OCI-LY1 (cell line): ENCODE data around the gene PTPN18.

Source experiments
- H2AFZ ChIP-seq: fragments of 200-600 bp; sonication (generic), shearing (Covaris generic); 2 replicates; pipeline ENCODE4 v1.6.0; 2014; ENCODE audit warnings: antibody characterized with exemption, mild to moderate bottlenecking, low read length
- H3F3A ChIP-seq: fragments of 200-600 bp; sonication (generic), shearing (Covaris generic); 2 replicates; pipeline ENCODE4 v1.6.0; 2014; ENCODE audit warnings: mild to moderate bottlenecking, antibody characterized with exemption, low read length, moderate library complexity; ENCODE audit not compliant: insufficient read depth
- H3K27ac ChIP-seq: fragments of 200-600 bp; sonication (generic); 2 replicates; pipeline ENCODE4 v1.5.1; 2014; ENCODE audit warnings: low read length, mixed run types, mild to moderate bottlenecking, low read depth; ENCODE audit not compliant: poor library complexity, severe bottlenecking
- H3K27me3 ChIP-seq: fragments of 200-600 bp; sonication (generic); 2 replicates; pipeline ENCODE4 v1.6.0; 2014; ENCODE audit warnings: antibody characterized with exemption, mild to moderate bottlenecking, low read length, moderate library complexity; ENCODE audit not compliant: insufficient read depth
- H3K36me3 ChIP-seq: fragments of 200-600 bp; sonication (generic); 2 replicates; pipeline ENCODE4 v1.6.1; 2014; ENCODE audit warnings: mild to moderate bottlenecking, antibody characterized with exemption, low read length, moderate library complexity, mixed read lengths; ENCODE audit not compliant: insufficient read depth
- H3K4me1 ChIP-seq: fragments of 200-600 bp; sonication (generic); 2 replicates; pipeline ENCODE4 v1.5.1; 2014; ENCODE audit warnings: mild to moderate bottlenecking, low read length, moderate library complexity; ENCODE audit not compliant: insufficient read depth, severe bottlenecking
- H3K4me2 ChIP-seq: fragments of 200-600 bp; sonication (generic), shearing (Covaris generic); 2 replicates; pipeline ENCODE4 v1.6.1; 2014; ENCODE audit warnings: low read length
- H3K4me3 ChIP-seq: fragments of 200-600 bp; sonication (generic); 2 replicates; pipeline ENCODE4 v1.5.1; 2014; ENCODE audit warnings: low read length, low read depth, mild to moderate bottlenecking, mixed read lengths; ENCODE audit not compliant: poor library complexity, severe bottlenecking
- H3K79me2 ChIP-seq: fragments of 200-600 bp; shearing (Covaris generic); 2 replicates; pipeline ENCODE4 v1.6.1; 2016; ENCODE audit warnings: mixed run types, low read length, mixed read lengths; ENCODE audit not compliant: insufficient read depth
- H3K9ac ChIP-seq: fragments of 200-600 bp; sonication (generic), shearing (Covaris generic); 2 replicates; pipeline ENCODE4 v1.6.1; 2014; ENCODE audit warnings: mild to moderate bottlenecking, low read length, mixed read lengths
- H3K9me2 ChIP-seq: fragments of 200-600 bp; sonication (generic), shearing (Covaris generic); 2 replicates; pipeline ENCODE4 v1.6.1; 2014; ENCODE audit warnings: low read depth, mild to moderate bottlenecking, low read length, mixed read lengths
- H3K9me3 ChIP-seq: fragments of 200-600 bp; shearing (Covaris generic); 2 replicates; pipeline ENCODE4 v1.6.1; 2014; ENCODE audit warnings: low read length, mixed read lengths
- H4K20me1 ChIP-seq: fragments of 200-600 bp; sonication (generic), shearing (Covaris generic); 2 replicates; pipeline ENCODE4 v1.6.0; 2016; ENCODE audit warnings: mild to moderate bottlenecking, low read length; ENCODE audit not compliant: insufficient read depth
- CTCF ChIP-seq: fragments of 200-600 bp; sonication (generic), shearing (Covaris generic); IDR thresholded peaks from 2 replicates; pipeline ENCODE4 v1.5.1; 2017; ENCODE audit warnings: mild to moderate bottlenecking, antibody characterized with exemption, low read length, moderate library complexity, mixed read lengths
- EZH2 ChIP-seq: fragments of 200-600 bp; sonication (generic), shearing (Covaris generic); IDR thresholded peaks from 2 replicates; pipeline ENCODE4 v1.8.0; 2017; ENCODE audit warnings: borderline replicate concordance, mixed run types, mild to moderate bottlenecking, antibody characterized with exemption, low read length, moderate library complexity, mixed read lengths

PTPN18 gene

GRCh38 chr2:130318906-130319305, 37.0 kb upstream of the PTPN18 start:
- no peak overlapping the region for H3K4me3 ChIP-seq
- H3K79me2 ChIP-seq, result no peaks in the 10 kb centered on the region
- no peak overlapping the region for H3K27ac ChIP-seq
- H3K27me3 ChIP-seq, result no peaks in the 10 kb centered on the region
- TF ChIP-seq EZH2 (no peak), CTCF (no peak)
- no peak overlapping the region for H3K9ac ChIP-seq
- no peaks in the 10 kb centered on the region for H3K9me2 ChIP-seq
- no peak overlapping the region for H2AFZ ChIP-seq
- no peaks in the 10 kb centered on the region for H4K20me1 ChIP-seq
- H3K36me3 ChIP-seq, result no peaks in the 10 kb centered on the region
- no peaks in the 10 kb centered on the region for H3K9me3 ChIP-seq
- no peak overlapping the region for H3K4me2 ChIP-seq
- no peaks in the 10 kb centered on the region for H3K4me1 ChIP-seq
- H3F3A ChIP-seq, result no peaks in the 10 kb centered on the region

DNA sequence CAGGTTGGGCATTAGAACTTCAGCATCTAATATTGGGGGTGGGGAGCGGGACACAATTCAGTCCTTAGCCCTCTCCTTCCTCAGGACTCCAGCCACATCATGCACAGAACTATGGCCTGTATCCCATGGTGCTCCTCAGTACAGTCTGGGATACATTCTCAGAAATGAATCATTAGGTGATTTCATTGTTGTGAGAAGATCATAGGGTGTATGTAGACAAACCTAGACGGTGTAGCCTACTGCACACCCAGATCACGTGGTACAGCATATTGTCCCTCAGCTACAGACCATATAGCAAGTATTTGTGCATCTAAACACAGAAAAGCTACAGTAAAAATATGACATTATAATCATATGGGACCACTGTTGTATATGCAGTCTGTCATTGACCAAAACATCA, 36.3 kb upstream of the PTPN18 start:
- no peaks in the 10 kb centered on the region for H3K79me2 ChIP-seq
- no peaks in the 10 kb centered on the region for H4K20me1 ChIP-seq
- TF ChIP-seq CTCF (no peak), EZH2 (no peak)
- no peak overlapping the region for H3K27ac ChIP-seq
- H3K27me3 ChIP-seq, result no peaks in the 10 kb centered on the region
- H3K4me1 ChIP-seq, result no peaks in the 10 kb centered on the region
- no peak overlapping the region for H3K4me2 ChIP-seq
- H3K9ac ChIP-seq, result no peak overlapping the region
- H3K4me3 ChIP-seq, result no peak overlapping the region
- no peaks in the 10 kb centered on the region for H3K9me3 ChIP-seq
- H2AFZ ChIP-seq, result no peak overlapping the region
- no peaks in the 10 kb centered on the region for H3K36me3 ChIP-seq
- H3K9me2 ChIP-seq, result no peaks in the 10 kb centered on the region
- H3F3A ChIP-seq, result no peaks in the 10 kb centered on the region

DNA sequence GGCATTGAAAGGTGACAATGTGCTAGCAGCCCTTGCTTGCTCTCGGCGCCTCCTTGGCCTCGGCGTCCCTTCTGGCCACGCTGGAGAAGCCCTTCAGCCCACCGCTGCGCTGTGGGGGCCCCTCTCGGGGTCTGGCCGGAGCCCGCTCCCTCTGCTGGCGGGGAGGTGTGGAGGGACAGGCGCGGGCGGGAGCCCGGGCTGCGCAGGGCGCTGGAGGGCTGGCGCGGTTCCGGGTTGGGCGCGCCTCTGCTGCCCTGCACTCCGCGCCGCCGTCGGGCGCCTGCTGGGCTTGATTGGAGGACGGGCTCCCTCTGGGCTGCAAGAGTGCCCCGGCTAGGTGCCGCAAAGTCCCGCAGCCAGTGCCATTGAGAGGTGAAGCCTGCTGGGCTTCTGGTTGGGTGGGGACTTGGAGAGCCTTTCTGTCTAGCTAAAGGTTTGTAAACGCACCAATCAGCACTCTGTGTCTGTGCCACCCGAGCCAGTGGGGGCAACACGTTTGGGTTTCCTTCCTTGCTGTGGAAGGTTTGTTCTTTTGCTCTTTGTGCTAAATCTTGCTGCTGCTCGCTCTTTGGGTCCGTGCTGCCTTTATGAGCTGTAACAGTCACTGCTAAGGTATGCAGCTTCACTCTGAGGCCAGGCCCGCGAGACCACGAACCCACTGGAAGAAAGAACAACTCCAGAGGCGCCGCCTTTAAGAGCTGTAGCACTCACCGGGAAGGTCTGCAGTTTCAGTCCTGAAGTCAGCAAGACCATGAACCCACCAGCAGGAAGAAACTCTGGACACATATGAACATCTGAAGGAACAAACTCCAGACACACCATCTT, 27.9 kb upstream of the PTPN18 start:
- no peak overlapping the region for H3K4me3 ChIP-seq
- TF ChIP-seq EZH2 (no peak), CTCF (no peak)
- H3K79me2 ChIP-seq, result no peaks in the 10 kb centered on the region
- H3K9ac ChIP-seq, result no peak overlapping the region
- H3K4me1 ChIP-seq, result peaks cover 5% of the 10 kb centered on the region
- H4K20me1 ChIP-seq, result no peaks in the 10 kb centered on the region
- H3K36me3 ChIP-seq, result no peaks in the 10 kb centered on the region
- H2AFZ ChIP-seq, result no peak overlapping the region
- H3K9me2 ChIP-seq, result no peaks in the 10 kb centered on the region
- no peaks in the 10 kb centered on the region for H3F3A ChIP-seq
- no peak overlapping the region for H3K27ac ChIP-seq
- no peaks in the 10 kb centered on the region; the same call in 1 of the 2 replicates for H3K27me3 ChIP-seq
- H3K9me3 ChIP-seq, result no peaks in the 10 kb centered on the region
- no peak overlapping the region for H3K4me2 ChIP-seq
